ENCODE data around the gene RRP12.
A peak's percentile ranks its signal among the peaks of the same experiment; 100 is the strongest.
"Not testable (repeated sequence)": the region's sequence is repeated elsewhere in the genome, so short reads cannot be mapped to it uniquely, and the experiment has no call there.

The RRP12 gene, protein sequence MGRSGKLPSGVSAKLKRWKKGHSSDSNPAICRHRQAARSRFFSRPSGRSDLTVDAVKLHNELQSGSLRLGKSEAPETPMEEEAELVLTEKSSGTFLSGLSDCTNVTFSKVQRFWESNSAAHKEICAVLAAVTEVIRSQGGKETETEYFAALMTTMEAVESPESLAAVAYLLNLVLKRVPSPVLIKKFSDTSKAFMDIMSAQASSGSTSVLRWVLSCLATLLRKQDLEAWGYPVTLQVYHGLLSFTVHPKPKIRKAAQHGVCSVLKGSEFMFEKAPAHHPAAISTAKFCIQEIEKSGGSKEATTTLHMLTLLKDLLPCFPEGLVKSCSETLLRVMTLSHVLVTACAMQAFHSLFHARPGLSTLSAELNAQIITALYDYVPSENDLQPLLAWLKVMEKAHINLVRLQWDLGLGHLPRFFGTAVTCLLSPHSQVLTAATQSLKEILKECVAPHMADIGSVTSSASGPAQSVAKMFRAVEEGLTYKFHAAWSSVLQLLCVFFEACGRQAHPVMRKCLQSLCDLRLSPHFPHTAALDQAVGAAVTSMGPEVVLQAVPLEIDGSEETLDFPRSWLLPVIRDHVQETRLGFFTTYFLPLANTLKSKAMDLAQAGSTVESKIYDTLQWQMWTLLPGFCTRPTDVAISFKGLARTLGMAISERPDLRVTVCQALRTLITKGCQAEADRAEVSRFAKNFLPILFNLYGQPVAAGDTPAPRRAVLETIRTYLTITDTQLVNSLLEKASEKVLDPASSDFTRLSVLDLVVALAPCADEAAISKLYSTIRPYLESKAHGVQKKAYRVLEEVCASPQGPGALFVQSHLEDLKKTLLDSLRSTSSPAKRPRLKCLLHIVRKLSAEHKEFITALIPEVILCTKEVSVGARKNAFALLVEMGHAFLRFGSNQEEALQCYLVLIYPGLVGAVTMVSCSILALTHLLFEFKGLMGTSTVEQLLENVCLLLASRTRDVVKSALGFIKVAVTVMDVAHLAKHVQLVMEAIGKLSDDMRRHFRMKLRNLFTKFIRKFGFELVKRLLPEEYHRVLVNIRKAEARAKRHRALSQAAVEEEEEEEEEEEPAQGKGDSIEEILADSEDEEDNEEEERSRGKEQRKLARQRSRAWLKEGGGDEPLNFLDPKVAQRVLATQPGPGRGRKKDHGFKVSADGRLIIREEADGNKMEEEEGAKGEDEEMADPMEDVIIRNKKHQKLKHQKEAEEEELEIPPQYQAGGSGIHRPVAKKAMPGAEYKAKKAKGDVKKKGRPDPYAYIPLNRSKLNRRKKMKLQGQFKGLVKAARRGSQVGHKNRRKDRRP (N-terminal part only)

DNA sequence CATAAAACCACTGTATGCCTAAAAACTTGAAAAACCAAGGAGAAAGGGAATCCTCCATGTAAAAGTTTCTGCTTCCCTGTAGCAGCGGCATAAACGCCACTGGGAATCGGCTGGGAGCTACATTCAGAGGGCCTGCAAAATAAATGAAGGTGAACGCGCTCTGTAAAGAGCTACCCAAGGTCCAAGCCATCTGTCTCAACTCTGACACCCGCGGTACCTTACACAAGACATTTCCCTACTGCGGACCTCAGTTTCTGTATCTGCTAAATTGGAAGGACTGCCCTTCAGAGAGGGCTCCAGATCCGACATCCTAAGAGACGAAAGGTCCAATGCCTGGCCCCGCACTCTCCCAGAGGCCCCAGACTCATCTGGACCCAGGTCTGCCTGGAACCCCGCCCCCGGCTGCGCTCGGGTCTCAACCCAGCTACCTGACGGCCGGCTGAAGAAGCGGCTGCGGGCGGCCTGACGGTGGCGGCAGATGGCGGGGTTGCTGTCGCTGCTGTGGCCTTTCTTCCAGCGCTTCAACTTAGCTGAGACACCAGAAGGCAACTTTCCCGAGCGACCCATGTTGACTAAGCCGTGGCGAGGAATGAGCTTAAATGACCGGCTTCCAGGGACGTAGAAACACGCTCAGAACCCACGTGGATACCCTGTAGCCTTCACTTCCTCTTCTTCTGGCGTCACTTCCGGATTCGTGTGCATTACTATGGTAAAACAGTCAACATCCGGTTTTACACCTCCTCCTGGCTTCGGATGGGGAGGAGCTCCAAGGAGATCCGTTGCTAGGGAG lies at the start of gene RRP12:
TSS of gene RRP12 (minus strand) at position 676 of the 790 bp plus-strand sequence. CDS start at position 567, 109 bp downstream.
- peak; percentile 99 for DNase-seq

DNA sequence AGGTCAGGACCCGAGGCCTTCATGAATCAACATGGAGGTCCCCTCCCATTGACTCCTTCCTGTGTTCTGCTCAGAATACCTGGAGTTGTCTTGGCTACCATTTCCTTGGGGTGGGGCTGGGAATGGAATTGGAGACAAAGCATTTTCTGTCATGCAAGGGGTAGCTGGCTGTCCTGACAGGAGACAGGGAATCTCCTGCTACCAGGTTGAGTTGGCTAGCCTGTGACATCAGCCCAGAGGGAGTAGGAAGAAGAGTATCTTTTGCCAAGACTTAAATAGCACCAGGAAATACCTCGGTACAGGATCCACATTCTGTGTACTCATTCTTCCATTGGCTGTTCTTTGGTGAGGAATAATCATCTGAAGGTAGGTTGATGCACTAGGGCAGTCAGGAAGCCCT lies 49.7 kb upstream of the RRP12 start:
- no peak for DNase-seq

DNA sequence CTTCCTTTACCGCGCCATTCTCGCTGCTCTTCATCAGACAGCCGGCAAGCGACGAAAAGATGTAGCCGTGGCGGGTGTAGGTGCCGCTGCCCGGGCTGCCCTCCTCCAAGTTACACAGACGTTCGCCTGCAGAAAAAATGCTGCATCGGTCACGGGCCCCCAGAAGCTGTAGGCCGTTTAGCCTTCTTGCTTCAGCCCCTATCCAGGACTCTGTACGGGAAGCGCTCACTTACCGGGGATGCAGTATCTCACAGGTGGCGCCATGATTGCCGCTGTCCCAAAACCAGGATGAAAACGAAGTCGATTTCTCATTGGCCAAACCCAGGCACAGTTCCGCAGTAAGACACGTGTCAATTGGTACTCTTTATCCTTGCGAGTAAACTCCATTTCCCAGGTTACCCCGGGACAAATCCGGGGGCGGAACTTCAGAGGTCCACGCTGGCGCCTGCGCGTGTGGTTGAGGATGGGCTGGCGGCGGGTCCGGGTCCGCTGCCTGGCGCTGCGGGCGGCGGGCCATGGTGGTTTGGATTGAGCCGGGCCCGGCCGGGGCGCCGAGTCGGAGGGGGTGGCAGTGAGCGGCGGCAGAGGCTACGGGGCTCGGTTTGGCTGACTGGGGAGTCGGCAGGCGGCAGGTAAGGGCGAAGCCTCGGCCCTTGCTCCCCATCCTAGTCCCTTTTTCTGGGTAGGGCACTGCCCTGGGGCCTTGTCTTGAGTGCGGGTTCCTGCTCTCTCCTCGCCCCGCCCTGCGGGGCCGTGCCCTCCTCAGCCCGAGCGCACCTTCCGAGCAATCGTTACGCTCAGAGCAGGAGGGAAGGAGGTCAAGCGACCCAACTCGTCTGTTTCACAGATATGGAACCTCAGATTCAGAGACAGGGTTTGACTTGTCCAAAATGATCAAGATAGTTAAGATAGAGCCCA lies 44.8 kb upstream of the RRP12 start, which contains the start of the genes EXOSC1 and ZDHHC16:
TSS of gene EXOSC1 (minus strand) at position 285 of the 918 bp plus-strand sequence. CDS start at position 264, 21 bp downstream.
TSS of gene ZDHHC16 (plus strand) at position 454 of the 918 bp plus-strand sequence. CDS start 5,501 bp downstream, outside the sequence.
- DNase-seq = peak; percentile 97

GRCh38 chr10:97445357-97445721 lies 44.2 kb upstream of the RRP12 start:
- DNase-seq = no peak

GRCh38 chr10:97444212-97444611 lies 43.1 kb upstream of the RRP12 start:
- DNase-seq = no peak

DNA sequence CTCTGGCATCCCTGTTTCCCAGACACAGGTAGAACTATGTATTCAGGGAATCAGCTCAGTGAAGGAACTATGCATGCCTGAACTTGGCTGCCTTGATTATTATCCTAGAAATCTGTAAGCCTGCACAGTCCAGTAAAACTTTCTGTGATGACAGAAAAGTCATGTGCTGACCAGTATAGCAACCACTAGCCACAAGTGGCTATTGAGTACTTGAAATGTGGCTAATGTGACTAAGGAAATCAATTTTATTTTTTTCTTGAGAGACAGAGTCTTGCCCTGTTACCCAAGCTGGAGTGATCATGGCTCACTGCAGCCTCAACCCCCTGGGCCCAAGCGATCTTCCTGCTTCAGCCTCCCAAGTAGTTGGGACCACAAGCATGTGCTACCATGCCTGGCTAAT lies 41.1 kb upstream of the RRP12 start:
- DNase-seq = no peak

DNA sequence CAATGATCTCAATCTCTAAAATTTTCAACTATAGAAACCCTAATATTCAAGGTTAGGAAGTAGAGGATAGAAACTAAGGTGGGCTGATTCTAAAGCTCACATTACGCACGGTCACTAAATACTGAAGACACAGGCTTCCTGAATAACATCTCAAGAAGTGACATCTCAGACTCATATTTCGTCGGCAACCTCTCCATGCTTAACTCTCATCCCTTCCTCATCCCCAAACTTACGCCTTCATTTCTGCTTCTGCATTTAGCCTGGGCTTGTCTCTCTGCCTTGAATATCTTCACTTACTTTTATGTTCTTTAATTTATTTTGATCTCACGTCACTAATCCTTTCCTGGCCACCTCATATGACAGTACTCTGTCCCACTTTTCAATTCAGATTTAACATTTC lies 34.1 kb upstream of the RRP12 start:
- no peak for DNase-seq

- DNase-seq = no peak
Measured at GRCh38 chr10:97434557-97434956, 33.4 kb upstream of the RRP12 start.

DNA sequence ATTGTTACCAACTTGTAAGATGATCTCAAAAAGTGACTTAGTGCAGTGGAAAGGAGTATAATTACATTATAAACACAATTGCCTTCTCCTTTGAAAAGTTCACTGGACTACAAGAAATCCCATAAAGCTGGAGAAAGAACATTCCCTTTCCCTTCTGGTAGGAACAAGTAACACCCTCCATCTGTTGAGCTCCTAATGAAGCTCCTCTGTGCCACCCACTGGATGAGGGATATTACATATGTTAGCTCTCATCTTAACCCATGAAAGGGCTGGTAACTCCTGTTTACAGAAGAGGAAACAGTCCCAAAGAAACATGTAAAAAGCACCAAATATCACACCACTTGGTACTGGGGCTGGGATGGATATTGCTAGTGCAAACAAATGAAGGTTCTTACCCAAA lies 32.9 kb upstream of the RRP12 start:
- DNase-seq = no peak

- DNase-seq = no peak
Measured at GRCh38 chr10:97428572-97428981, 27.4 kb upstream of the RRP12 start.

DNA sequence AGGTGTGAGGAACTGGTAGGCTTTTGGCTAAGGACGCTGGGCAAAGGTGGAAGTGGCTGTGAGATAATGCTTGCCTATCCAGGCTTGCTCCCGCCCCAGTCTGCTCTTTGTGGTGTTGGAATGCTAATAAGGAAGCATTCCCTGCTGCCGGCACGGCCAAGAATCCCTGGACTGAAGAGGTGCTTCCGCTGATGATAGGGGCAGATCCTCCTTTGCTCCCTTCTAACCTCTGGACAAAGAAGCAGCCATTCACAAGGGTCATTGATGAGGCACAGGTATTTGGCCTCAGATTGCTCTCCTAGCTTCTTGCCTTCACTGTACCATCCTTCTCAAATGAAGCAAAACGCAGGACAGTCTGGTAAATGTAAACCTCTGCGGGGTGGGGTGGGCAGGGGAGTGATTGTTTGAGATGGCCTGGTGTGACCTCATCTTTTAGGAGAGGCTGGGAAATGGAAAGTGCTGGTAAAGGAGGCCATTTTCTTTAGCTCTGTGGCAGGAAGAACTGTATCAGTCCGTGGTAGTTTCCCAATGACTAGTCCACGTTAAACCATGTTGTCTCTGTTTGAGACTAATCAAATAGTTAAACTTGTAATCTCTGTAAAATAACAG lies 26.5 kb upstream of the RRP12 start:
- no peak for DNase-seq

DNA sequence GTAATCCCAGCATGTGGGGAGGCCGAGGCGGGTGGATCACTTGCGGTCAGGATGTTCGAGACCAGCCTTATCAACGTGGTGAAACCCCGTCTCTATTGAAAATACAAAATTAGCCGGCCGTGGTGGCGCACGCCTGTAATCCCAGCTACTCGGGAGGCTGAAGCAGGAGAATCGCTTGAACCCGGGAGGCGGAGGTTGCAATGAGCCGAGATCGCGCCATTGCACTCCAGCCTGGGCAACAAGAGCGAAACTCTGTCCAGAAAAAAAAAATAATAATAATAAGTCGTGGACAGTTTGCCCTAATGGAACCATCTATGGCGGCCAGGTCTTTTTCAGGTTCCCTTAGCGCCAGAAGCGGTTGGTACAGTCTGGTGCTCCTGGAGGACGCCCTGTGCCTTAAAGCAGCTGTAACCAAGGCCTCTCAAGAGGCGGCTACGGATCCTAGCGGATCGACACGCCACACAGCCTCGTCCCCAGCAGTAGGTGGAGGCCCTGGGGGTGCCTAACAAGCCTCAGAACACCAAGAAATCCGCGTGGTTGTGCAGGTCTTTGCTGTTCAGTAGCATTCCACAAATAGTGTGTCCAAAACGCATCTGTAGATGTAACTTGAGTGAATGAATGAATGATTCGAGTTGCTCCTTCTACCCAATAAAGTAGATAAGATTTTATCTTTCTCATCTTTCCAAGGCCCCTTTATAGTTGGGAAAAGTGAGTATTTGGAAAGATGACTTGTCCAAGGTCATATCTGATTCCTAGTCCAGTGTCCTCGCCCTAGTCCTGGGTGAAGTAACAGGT lies 25.8 kb upstream of the RRP12 start:
- no peak for DNase-seq

DNA sequence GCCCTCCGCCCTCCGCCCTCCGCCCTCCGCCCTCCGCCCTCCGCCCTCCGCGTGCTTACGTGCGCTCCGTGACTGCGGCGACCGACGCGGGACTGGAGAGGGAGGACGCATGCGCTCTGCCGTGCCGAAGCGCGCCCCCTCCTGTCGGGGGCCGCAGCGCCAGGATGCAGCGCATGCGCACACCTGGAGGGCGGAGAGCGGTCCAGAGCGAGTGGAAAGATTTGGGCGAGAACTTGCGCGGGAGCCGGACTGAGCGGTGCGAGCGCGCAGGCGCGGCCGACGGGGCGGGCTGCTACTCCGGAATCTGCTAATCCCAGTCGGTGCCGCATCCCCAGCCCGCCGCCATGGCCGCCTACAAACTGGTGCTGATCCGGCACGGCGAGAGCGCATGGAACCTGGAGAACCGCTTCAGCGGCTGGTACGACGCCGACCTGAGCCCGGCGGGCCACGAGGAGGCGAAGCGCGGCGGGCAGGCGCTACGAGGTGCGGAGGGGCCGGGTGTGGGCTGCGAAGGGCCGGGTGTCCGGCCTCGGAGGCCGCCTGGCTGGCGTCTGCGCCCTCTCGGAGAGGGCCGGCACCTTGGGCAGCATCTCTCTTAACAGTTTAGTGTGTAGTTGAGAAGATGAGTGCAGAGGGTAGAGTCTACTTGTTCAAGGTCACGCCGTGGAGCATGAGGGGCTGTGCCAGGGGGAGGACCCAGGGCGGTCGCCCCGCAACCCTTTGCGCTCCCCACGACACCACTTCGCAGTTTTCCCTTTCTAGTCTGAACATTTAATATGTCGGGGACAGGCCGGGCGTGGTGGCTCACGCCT lies 25.0 kb upstream of the RRP12 start, which contains the start of gene PGAM1:
TSS of gene PGAM1 (plus strand) at position 228 of the 812 bp plus-strand sequence. CDS start at position 345, 117 bp downstream.
- DNase-seq = peak; percentile 78

- not testable (repeated sequence) for DNase-seq
Measured at GRCh38 chr10:97423757-97424098, 22.6 kb upstream of the RRP12 start.

- no peak for DNase-seq
Measured at GRCh38 chr10:97416565-97416964, 15.4 kb upstream of the RRP12 start.

DNA sequence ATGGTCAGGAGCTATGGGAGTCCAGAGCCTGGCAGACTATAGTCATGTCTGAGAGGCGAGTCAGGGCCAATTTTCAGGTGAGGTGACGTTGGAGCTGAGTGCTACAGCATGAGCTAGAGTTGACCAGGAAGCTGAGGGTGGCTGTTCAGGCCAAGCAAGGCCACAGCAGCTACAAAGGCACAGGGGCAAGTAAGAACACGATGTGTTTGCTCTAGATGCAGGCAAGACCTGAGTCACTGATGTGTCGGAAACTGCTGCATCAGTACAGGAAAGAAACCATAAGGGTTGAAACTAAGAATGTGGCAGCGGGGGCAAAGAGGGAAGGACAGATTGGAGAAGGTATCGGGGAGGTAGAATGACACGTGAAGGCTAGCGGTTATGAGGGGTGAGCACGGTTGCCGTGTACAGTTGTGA lies 11.8 kb upstream of the RRP12 start:
- DNase-seq = no peak

GRCh38 chr10:97411406-97411805 lies 10.3 kb upstream of the RRP12 start:
- no peak for DNase-seq

- DNase-seq = no peak
Measured at GRCh38 chr10:97408496-97408992, 7.4 kb upstream of the RRP12 start.

- DNase-seq = no peak
Measured at GRCh38 chr10:97407952-97408248, 6.8 kb upstream of the RRP12 start.
